ENCODE measurements around the gene PLEKHA3.

GRCh38 chr2:178478130-178478438 lies 2.2 kb upstream of the PLEKHA3 start:
- TF ChIP-seq CTCF (conservative IDR thresholded peaks at IDR 0.05; ENCODE audit: low read length) (no peak), EZH2phosphoT487 (IDR thresholded peaks at IDR 0.05; ENCODE audit: borderline replicate concordance) (no peak)
